Ishikawa (cell line): ENCODE data around the gene PCCB.

Experiments
- CEBPB ChIP-seq: IDR thresholded peaks from 2 replicates; pipeline ENCODE4 v1.6.1; 2012
- CREB1 ChIP-seq: IDR thresholded peaks from 2 replicates; pipeline ENCODE4 v1.6.1; 2012; ENCODE audit warnings: low read depth
- EGR1 ChIP-seq: IDR thresholded peaks from 2 replicates; pipeline ENCODE4 v1.6.1; 2012
- EP300 ChIP-seq: IDR thresholded peaks from 2 replicates; pipeline ENCODE4 v1.6.1; 2012; ENCODE audit warnings: borderline replicate concordance
- FOXM1 ChIP-seq: IDR thresholded peaks from 2 replicates; pipeline ENCODE4 v1.6.1; 2012; ENCODE audit warnings: low read depth, borderline replicate concordance
- MAX ChIP-seq: IDR thresholded peaks from 2 replicates; pipeline ENCODE4 v1.6.1; 2012
- NFIC ChIP-seq: IDR thresholded peaks from 2 replicates; pipeline ENCODE4 v1.6.1; 2012
- RAD21 ChIP-seq: IDR thresholded peaks from 2 replicates; pipeline ENCODE4 v1.6.1; 2012; ENCODE audit warnings: low read depth
- TAF1 ChIP-seq: IDR thresholded peaks from 2 replicates; pipeline ENCODE4 v1.6.1; 2012; ENCODE audit warnings: low read depth, mild to moderate bottlenecking
- TCF12 ChIP-seq: IDR thresholded peaks from 2 replicates; pipeline ENCODE4 v1.6.1; 2012; ENCODE audit warnings: low read depth
- TEAD4 ChIP-seq: IDR thresholded peaks from 2 replicates; pipeline ENCODE4 v1.6.1; 2012
- USF1 ChIP-seq: IDR thresholded peaks from 2 replicates; pipeline ENCODE4 v1.6.1; 2012
- YY1 ChIP-seq: IDR thresholded peaks from 2 replicates; pipeline ENCODE4 v1.6.1; 2012; ENCODE audit warnings: low read depth
- ZBTB7A ChIP-seq: IDR thresholded peaks from 2 replicates; pipeline ENCODE4 v1.6.1; 2012; ENCODE audit warnings: low read depth
- TF ChIP-seq, protein P1 (sequence below): IDR thresholded peaks from 2 replicates; pipeline ENCODE4 v1.6.1; 2012; ENCODE audit warnings: low read depth, mild to moderate bottlenecking

Gene PCCB

DNA sequence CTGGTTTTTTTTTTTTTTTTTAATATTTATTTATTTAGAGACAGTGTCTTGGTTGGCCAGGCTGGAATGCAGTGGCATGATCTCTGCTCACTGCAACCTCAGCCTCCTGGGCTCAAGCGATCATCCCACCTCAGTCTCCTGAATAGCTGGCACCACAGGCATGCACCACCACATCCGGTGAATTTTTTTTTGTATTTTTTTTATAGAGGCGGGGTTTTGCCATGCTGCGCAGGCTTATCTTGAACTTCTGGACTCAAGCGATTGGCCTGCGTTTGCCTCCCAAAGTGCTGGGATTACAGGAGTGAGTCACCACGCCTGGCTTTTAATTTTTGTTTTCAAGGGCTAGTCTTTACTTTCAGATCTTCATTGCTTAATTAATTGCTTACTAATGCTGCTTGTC, 13.1 kb downstream of the PCCB start:
- TF ChIP-seq EGR1, result no peak
- TF ChIP-seq ZBTB7A, result no peak
- no peak for TF ChIP-seq YY1
- no peak for TF ChIP-seq FOXM1
- no peak for TF ChIP-seq USF1
- TF ChIP-seq, protein P1, sequence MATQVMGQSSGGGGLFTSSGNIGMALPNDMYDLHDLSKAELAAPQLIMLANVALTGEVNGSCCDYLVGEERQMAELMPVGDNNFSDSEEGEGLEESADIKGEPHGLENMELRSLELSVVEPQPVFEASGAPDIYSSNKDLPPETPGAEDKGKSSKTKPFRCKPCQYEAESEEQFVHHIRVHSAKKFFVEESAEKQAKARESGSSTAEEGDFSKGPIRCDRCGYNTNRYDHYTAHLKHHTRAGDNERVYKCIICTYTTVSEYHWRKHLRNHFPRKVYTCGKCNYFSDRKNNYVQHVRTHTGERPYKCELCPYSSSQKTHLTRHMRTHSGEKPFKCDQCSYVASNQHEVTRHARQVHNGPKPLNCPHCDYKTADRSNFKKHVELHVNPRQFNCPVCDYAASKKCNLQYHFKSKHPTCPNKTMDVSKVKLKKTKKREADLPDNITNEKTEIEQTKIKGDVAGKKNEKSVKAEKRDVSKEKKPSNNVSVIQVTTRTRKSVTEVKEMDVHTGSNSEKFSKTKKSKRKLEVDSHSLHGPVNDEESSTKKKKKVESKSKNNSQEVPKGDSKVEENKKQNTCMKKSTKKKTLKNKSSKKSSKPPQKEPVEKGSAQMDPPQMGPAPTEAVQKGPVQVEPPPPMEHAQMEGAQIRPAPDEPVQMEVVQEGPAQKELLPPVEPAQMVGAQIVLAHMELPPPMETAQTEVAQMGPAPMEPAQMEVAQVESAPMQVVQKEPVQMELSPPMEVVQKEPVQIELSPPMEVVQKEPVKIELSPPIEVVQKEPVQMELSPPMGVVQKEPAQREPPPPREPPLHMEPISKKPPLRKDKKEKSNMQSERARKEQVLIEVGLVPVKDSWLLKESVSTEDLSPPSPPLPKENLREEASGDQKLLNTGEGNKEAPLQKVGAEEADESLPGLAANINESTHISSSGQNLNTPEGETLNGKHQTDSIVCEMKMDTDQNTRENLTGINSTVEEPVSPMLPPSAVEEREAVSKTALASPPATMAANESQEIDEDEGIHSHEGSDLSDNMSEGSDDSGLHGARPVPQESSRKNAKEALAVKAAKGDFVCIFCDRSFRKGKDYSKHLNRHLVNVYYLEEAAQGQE, result no peak
- no peak for TF ChIP-seq NFIC
- no peak for TF ChIP-seq EP300
- no peak for TF ChIP-seq CEBPB
- TF ChIP-seq TEAD4, result no peak
- no peak for TF ChIP-seq TCF12
- no peak for TF ChIP-seq MAX
- TF ChIP-seq RAD21, result no peak
- TF ChIP-seq TAF1, result no peak
- TF ChIP-seq CREB1, result no peak

DNA sequence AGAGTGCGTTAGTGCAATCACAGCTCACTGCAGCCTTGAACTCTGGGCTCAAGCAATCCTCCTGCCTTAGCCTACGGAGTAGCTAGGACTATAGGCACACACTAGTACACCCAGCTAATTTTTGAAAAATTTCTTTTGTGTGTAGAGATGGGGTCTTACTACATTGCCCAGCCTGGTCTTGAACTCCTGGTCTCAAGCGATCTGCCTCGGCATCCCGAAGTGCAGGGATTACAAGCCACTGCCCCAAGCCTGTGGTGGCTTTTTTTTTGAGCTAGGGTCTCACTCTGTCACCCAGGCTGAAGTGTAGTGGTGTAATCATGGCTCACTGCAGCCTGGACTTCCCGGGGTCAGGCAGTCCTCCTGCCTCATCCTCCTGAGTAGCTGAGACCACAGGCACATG, 17.1 kb downstream of the PCCB start:
- no peak for TF ChIP-seq CEBPB
- no peak for TF ChIP-seq CREB1
- no peak for TF ChIP-seq EGR1
- no peak for TF ChIP-seq TAF1
- TF ChIP-seq ZBTB7A, result no peak
- no peak for TF ChIP-seq TCF12
- TF ChIP-seq NFIC, result no peak
- TF ChIP-seq MAX, result no peak
- TF ChIP-seq EP300, result no peak
- TF ChIP-seq TEAD4, result no peak
- TF ChIP-seq YY1, result no peak
- no peak for TF ChIP-seq USF1
- no peak for TF ChIP-seq FOXM1
- TF ChIP-seq RAD21, result no peak

DNA sequence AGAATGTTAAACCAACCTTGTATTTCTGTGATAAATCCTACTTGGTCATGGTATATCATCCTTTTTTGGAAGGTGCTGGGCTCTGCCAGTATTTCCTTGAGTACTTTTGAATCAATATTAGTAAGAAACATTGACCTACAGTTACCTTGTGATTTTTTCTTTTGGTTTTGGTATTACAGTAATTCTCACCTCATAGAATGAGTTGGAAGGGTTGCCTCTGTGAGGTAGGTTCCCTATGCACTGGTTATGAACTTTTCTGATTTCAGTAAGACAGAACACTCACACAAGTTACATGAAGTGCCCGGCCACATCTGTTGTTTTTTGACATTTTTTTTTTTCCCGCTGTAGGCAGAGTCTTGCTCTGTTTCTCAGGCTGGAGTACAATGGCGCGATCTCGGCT, 20.0 kb downstream of the PCCB start:
- TF ChIP-seq CREB1, result no peak
- TF ChIP-seq TCF12, result no peak
- TF ChIP-seq YY1, result no peak
- no peak for TF ChIP-seq TAF1
- TF ChIP-seq TEAD4, result no peak

DNA sequence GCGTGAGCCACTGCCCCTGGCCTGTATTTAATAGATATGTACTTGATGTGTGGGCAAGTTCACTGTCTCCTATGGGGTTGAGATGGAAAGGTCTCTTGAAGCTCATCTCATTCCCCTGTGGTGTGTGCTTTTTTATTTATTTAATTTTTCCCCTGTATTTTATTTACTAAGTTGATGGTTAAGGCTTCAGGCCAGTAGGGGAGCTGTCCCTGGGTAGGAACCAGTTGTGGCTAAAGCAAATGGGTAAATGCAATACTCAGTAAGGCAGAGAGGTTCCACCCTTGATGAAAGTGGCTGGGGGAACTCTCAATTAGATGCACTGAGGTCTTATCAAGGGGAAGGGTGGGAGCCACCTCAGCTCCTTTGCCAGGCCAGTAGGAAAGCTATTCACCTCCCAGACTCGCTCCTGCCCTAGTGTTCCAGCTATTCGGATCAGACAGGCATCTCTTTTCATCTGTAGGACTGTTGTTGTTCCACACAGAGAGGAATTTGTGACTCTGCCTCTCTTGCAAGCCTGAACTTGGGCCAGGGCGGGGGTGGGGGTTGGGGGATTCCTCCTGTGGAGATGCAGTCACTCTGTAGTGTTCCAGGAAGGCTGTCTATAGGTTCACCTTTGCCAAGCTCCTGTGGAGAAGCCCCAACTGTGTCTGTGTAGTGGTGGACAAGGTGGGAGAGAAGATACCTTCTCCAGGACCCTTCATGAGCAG, 26.1 kb downstream of the PCCB start:
- no peak for TF ChIP-seq MAX
- no peak for TF ChIP-seq CEBPB
- no peak for TF ChIP-seq YY1
- no peak for TF ChIP-seq FOXM1
- TF ChIP-seq, protein P1, result no peak
- TF ChIP-seq TCF12, result no peak
- no peak for TF ChIP-seq CREB1

- TF ChIP-seq NFIC (0 out of 2 replicates have a peak, but pooled peaks have one; percentile 10), USF1 (peak; percentile 32; the same call in 1 of the 2 replicates), FOXM1 (no peak)
Observed at GRCh38 chr3:136277115-136277514, 27.0 kb downstream of the PCCB start.

DNA sequence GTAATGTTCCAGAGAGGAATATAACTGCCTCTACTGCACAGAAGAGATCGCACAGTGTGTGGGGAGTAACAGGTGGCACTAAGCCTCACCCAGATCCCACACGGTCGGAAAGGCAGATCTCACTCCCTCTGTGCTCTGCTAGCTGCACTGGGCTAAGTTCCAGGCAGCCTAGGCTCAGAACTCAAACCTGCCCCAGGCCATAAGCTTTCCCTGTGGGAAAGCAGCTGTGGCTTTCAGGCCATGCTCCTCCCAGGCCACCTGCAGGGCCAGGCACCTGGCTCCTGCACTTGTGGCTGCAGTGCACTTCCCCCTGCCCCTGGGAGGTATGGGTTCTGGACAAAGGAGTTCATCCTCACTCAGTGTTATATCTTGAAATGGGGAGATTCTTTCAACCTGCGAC, 27.5 kb downstream of the PCCB start:
- peak; percentile 69 for TF ChIP-seq TCF12
- TF ChIP-seq EP300, result no peak
